Activated T-helper 9 cell treated with anti-CD3 and anti-CD28 coated beads, Interleukin-2, amount 50 U/mL, for 16 hours (primary cell): Measurements from ENCODE around the gene GPLD1.
"Not testable (repeated sequence)": the region's sequence is repeated elsewhere in the genome, so short reads cannot be mapped to it uniquely, and the experiment has no call there.

Experiments
- DNase-seq: peaks from one replicate; pipeline ENCODE4 v3.0.0-alpha.2; 2020; ENCODE audit warnings: low read depth

Gene GPLD1, protein sequence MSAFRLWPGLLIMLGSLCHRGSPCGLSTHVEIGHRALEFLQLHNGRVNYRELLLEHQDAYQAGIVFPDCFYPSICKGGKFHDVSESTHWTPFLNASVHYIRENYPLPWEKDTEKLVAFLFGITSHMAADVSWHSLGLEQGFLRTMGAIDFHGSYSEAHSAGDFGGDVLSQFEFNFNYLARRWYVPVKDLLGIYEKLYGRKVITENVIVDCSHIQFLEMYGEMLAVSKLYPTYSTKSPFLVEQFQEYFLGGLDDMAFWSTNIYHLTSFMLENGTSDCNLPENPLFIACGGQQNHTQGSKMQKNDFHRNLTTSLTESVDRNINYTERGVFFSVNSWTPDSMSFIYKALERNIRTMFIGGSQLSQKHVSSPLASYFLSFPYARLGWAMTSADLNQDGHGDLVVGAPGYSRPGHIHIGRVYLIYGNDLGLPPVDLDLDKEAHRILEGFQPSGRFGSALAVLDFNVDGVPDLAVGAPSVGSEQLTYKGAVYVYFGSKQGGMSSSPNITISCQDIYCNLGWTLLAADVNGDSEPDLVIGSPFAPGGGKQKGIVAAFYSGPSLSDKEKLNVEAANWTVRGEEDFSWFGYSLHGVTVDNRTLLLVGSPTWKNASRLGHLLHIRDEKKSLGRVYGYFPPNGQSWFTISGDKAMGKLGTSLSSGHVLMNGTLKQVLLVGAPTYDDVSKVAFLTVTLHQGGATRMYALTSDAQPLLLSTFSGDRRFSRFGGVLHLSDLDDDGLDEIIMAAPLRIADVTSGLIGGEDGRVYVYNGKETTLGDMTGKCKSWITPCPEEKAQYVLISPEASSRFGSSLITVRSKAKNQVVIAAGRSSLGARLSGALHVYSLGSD

DNA sequence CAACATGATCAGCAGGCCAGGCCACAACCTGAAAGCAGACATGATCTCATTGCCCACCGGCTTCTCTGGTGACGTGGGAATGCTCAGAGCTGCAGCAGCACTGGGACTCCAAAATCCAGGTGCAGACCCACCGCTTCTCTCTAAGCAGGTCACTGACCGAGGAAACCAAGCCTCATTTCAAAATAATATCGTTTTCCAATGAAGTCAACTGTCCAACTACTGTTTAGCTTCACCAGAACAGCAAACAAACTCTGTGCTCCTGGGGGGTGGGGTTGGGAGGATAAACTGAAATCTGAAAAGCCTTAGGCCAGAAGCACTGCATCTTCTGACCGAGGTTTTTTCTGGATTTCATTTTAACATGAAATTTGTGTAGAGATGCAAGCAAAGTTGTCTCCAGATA is at the start of gene GPLD1:
GPLD1 (minus strand) TSS at position 109 of the 400 bp plus-strand sequence; CDS start at position 42, 67 bp downstream.
- DNase-seq, result no peak

DNA sequence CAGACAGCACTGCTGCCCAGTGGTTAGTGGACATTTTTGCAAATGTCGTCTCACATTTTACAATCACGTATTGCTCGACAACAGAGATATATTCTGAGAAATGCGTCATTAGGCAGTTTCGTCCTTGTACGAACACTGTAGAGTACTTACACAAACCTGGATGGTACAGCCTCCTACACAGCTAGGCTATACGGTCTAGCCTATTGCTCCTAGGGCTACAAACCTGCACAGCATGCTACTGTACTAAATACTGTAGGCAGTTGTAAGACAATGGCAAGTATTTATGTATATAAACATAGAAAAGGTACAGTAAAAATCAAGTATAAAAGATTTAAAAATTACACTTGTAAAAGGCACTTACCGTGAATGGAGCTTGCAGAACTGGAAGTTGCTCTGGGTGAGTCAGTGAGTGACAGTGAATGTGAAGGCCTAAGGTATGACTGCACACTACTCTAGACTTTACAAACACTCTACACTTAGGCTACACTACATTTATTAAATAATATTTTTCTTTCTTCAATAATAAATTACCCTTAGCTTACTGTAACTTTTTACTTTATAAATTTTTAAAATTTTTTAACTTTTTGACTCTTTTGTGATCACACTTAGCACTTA is 48.5 kb upstream of the GPLD1 start:
- DNase-seq, result no peak

DNA sequence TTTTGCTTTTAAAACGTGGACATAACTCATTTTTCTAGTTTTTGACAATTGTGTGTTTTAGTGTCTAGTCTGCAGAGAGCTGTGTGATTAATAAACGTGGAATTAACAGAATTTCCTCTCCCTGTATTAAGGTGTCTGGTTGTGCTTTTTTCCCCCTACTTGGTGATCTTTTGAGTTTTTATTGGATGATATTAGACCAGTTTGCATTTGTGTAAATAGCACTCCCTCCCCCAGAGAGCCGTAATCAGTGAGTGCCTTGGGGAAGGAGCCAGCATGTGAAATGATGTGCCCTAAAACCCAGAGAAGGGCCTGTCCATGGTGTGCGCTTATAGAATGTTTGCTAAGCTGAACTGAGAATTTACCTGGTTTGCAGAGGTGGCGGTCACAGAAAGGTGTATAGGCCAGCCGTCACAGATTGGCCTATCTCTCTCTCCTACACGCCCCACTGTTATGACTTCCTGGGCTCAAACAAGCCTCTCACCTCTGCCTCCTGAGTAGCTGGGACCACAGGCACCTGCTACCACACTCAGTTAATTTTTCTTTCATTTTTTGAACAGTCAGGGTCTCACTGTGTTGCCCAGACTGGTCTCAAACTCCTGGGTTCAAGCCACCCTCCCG is 47.8 kb upstream of the GPLD1 start:
- DNase-seq, result no peak

DNA sequence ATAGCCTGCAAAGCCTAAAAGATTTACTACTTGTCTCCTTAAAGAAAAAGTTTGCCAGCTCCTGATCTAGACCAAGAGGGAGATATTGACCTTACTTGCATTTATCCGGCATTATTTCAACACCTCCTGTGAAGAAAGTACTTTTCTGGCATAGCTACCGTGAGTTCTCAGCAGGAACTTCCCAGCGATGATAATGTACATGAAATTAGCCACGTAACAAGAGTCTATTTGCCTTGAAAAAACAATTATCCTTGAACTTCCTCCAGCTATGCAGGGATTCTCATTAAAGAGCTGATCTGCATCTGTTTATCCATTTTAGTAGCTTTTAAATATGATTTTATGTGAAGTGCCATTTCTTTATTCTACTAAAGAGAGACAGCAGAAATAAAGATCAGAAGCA is 47.1 kb upstream of the GPLD1 start:
- no peak for DNase-seq

DNA sequence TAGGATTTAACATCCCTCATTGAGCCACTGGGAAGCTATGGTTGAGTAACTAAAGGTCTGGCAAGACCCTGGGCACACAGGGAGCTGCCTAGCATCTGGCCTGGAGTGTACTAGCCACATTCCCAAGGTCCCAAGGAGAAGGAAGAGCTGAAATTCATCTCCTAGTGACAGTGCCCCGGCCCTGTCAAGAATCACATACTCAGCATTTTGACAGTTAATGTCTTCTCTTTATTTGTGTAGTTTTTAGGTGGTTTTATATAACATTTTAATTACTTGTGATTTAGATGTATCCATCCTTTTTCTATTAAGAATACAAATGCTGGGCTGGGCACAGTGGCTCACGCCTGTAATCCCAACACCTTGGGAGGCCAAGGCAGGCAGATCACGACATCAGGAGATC is 45.8 kb upstream of the GPLD1 start:
- no peak for DNase-seq

DNA sequence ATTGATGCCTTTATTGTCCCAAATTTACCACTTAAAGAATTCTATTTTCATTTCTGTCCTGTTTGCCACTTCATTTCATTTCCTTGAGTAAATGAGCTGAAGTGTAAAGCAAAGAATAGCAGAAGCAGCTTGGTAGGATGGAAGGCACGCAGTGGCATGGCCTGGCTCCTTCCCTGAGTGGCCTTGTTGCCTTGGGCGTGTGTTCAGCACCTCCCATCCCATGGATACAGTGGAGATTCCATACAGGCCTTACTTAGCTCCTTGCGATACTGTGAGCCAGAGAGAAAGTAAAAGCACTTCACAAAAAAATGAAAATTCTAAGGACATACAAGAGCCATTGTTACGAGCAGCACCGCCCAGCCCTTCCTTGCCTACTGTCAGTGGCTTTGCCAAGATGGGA is 45.0 kb upstream of the GPLD1 start:
- no peak for DNase-seq

GRCh38 chr6:24529985-24530384 is 40.6 kb upstream of the GPLD1 start:
- DNase-seq, result no peak

DNA sequence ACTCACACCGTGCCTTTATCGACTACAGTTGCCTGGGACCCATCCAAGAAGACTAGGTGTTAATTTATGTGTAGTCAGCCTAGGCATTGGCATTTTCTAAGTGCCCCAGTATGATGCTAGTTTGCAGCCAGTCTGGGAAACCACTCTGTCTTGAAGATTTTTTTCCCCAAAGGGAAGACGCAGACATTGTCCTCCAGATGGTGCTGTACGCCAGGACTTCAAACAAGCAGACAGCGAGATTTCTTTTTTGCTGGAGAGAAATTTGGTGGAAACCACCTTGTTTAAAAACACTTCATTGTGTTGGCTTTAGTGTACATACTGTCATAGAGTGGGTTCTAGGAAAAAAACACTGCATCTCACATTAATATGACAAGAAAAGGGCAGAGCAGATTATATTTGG is 35.4 kb upstream of the GPLD1 start:
- DNase-seq, result no peak

DNA sequence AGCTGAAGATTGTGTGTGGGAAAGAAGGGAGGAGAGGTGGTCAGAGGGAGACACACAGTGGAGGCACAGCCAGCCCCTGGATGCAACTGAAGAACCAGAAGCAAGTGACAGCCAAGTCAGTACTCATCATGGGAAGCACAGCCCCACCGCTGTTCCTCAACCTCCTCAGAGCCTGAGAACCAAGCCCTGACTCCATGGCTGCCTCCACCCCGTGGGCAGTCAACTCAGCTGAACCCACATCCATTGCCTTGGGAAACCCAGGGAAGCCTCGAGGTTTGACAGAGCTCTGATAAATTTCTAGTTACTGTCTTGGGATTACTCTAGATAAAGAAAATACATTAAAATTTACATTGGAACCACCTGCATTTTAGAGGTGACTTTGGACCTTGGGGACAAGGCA is 35.0 kb upstream of the GPLD1 start:
- no peak for DNase-seq

- no peak for DNase-seq
Measured at GRCh38 chr6:24522228-24523176, 33.1 kb upstream of the GPLD1 start.

DNA sequence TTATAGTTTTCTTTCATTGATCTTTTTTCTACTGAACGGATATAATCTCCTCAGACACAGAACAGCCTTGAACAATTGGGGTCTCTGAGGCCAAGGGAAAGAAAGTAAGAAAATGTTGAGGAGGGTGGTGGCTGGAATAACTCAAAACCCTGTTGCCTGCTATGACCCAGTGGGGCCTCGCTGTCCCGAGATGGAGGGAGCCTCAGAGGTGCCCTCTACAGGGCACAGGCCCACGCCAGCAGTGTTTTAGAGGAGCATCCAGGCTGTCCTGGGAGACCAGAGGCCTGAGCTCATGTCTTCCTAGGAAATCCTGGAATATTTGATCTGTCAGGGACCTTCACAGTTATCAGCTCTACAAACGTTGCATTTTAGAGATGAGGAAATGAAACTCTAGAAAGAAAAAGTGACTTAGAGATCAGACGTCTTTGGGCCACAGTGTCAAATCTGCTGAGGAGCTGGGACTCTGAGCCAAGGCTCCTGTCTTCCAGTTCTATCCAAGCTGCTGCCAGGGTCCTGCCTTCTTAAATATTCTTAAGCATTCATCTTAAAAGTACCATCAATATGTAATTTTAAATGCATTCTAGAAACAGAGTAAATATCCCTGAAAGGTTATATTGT is 31.7 kb upstream of the GPLD1 start:
- DNase-seq, result peak; percentile 8

DNA sequence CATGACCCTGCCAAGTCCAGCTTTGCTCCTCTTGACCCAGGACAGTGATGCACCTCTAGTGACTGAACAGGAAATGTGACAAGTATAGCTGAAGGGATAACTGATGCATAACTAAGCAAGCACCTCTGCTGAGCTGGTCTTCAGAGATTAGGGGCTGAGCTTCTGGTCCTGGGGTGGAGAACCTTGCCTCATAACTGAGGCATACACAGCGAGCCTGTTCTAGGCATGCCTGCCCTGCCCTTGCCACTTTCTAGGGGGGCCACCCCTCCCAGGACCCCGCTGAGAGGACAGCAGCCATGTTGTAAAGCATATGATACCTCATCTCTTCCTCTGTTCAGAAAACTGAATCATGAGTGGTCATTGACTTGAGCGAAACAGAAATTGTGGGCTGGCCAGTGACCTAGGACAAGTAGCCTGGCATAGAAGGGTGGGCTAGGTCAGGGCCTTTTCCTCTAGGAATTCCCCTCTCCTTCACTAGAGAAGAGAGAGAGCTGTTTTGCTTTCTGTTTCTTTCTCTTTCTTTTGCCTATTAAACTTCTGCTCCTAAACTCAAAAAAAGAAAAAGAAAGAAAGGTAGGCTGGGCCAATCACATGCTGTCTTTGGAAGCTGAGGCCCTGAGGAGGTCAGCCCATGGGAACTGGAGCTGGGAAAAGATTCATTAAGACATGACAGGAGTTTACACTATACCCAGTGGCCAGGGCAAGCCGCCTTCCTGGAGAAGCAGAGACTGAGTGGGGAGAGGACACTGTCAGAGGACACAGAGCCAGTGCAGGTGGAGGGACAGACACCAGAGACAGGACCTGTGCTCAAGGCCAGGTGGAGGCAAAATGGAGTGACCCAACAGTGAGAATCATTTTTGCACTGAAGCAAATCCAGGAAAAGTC is 28.5 kb upstream of the GPLD1 start:
- DNase-seq, result no peak

DNA sequence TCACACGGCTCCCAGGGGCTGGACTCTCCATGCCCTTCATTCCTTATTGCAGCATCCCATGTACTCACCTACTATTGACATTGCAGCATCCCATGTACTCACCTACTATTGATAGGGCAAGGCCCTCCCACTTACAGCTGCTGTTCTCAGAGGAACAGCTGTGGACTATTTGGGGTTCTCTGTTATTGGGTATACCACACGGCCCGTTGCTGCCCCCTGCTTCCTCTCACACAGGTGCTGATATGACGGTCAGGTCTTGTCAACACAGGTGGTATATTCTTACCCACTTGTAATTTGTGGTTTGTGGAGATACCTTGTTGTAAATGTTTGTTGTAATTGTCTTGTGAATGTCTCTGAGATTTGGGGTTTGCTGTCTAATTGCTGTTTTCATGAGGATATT is 24.2 kb upstream of the GPLD1 start:
- DNase-seq, result no peak

DNA sequence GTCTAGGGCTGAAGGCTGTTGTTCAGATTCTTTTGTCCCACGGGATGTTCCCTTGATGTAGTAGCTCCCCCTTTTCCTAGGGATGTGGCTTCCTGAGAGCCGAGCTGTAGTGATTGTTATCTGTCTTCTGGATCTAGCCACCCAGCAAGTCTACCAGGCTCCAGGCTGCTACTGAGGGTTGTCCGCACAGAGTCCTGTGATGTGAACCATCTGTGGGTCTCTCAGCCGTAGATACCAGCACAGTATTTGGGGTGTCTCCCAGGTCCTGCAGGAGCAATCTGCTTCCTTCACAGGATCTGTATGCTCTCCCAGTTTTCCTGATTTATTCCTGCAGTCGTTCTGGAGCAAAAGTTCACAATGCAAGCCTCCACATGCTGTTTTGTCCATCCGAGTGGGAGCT is 22.6 kb upstream of the GPLD1 start:
- DNase-seq, result not testable (repeated sequence)

- no peak for DNase-seq
Measured at GRCh38 chr6:24506814-24507520, 17.6 kb upstream of the GPLD1 start.

DNA sequence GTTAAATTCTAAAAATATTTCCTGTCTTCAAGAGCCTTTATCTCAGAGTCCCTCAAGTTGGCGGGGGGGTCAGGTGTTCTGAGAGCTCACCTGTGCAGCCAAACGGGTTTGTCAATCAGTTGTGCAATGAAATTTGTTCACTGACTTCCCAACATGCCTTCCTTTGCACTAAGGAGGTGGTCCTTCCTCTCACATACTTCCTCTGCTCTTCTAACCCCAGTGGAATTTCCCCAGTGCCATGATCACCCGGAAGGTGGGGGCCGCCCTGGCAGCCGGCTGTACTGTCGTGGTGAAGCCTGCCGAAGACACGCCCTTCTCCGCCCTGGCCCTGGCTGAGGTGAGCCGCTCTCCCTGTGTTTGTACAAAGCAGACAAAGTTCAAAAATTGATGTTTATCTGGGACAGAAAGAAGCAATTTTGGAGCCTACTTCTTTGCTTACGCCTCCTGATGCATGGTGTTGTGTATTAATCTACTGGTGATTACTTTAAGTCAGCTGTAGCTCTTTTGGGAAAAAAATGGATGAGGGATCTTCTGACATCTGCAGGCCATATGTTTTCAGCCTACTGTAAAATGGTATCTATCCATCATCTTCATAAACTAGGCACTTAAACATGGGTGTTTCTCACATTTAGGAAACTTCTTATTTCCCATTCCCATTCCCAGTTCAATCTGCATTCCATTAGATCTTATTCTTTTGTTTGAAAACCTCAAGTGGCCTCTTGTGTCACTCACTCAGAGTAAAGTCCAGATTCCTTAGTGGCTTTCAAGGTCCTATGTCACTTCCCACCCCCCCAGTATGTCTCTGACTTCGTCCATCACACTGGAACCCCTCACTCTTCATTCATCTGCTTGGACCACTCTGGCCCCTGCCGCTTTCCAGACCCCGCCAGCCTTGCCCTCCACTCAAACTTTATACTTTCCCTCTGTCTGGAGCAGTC is 15.5 kb upstream of the GPLD1 start:
- no peak for DNase-seq

DNA sequence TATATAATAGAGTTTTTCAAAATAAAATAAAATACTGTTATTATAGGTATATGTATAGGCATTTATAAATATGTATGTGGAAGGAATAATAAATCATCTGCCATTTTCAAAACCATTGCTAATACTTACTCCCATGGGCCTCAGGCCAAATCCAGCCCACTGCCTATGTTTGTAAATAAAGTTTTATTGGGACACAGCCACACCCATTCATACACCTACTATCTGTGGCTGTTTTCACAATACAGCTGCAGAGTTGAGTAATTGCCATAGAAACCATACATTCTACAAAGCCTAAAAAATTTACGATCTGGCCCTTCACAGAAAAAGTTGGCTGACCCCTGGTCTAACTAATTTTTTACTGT is 14.9 kb upstream of the GPLD1 start:
- DNase-seq, result no peak

GRCh38 chr6:24501914-24502313 is 12.5 kb upstream of the GPLD1 start:
- no peak for DNase-seq
